Activated T-helper 2 cell treated with anti-CD3 and anti-CD28 coated beads, Interferon-gamma antibody, Interleukin-2, Interleukin-4, amounts not matched to agents 10 μg/mL and 5 μg/mL and 100 μg/mL, durations not matched to agents 14 hours and 24 hours and 36 hours (primary cell): Measurements from ENCODE around the gene RGS9. TPM values are rescaled to one million over a fixed set of nuclear protein-coding genes. Genes with fewer than 3 reads are reported as not detected.
A peak's percentile ranks its signal among the peaks of the same experiment; 100 is the strongest.

Source experiments
- DNase-seq: peaks from one replicate; pipeline ENCODE4 v3.0.0; 2021; ENCODE audit warnings: low spot score
- H3K27ac Mint-ChIP-seq: one replicate; pipeline ENCODE4 v1.8.0; 2021; ENCODE audit warnings: mixed read lengths
- H3K27me3 Mint-ChIP-seq: one replicate; pipeline ENCODE4 v1.8.0; 2021; ENCODE audit warnings: low read depth, mixed read lengths
- H3K36me3 Mint-ChIP-seq: one replicate; pipeline ENCODE4 v1.8.0; 2021; ENCODE audit warnings: low read depth, mixed read lengths
- H3K4me1 Mint-ChIP-seq: one replicate; pipeline ENCODE4 v1.8.0; 2021; ENCODE audit warnings: low read depth, mixed read lengths
- H3K4me3 Mint-ChIP-seq: one replicate; pipeline ENCODE4 v1.8.0; 2021; ENCODE audit warnings: low read depth, mild to moderate bottlenecking, moderate library complexity, mixed read lengths
- H3K9me3 Mint-ChIP-seq: one replicate; pipeline ENCODE4 v1.8.0; 2021; ENCODE audit warnings: mixed read lengths
- intact Hi-C: fragments of 100-400 bp; cut with micrococcal nuclease; formaldehyde crosslinking; loops from one replicate; pipeline ENCODE4 v1.15.1; 2023
- total RNA-seq: library from RNA; stranded (reverse); gene quantifications from 2 replicates; pipeline ENCODE4 v1.2.3, GENCODE V29; 2022

The RGS9 gene
- total RNA-seq, 1 donor from 2014 or later, result 16.1 TPM

DNA sequence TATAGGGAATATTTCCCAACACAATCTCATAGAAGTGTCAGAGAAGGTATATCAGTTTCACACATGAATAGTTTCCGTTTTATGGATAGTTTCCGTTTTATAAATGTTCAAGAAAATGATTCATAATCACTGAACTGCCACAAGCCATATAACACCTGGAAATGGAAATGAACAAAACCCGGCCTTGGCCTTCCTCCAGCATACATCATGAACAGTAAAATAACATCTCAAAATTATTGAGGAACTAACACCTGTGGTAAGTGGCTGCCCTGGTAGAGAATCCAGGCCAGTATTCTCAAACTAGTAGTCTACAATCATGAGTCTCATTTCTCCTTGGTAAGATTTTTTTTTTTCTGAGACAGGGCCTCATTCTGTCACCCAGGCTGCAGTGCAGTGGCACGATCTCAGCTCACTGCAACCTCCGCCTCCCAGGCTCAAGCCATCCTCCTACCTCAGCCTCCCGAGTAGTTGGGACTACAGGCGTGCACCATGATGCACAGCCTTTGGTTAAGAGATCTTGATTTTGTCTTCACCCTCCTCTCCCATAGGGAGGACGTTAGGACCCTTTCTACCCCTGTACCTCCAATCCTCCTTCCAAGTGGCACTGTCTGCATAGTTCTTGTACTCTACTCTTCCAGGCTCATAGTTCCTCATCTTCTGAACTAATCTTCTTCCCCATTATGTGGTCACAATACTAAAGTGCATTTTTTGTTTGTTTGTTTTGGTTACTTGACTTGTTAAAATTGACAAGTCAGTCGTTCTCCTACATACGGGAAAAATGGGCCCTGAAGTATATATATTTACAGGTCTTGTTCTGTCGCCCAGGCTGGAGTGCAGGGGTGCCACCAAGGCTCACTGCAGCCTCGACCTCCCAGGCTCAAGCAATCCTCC, 15.0 kb upstream of the RGS9 start:
- H3K4me1 Mint-ChIP-seq, result peaks cover 35% of the 10 kb centered on the region
- H3K4me3 Mint-ChIP-seq, result peak overlapping the region; percentile 82
- H3K9me3 Mint-ChIP-seq, result no peaks in the 10 kb centered on the region
- intact Hi-C loops, result loop anchor here (2.0 kb wide), 2 partner anchors 59 to 147 kb away; no protein-coding TSS in a partner anchor
- H3K27ac Mint-ChIP-seq, result peak overlapping the region; percentile 95
- no peak for DNase-seq
- H3K27me3 Mint-ChIP-seq, result peaks cover under 1% of the 10 kb centered on the region
- H3K36me3 Mint-ChIP-seq, result peaks cover 3% of the 10 kb centered on the region

DNA sequence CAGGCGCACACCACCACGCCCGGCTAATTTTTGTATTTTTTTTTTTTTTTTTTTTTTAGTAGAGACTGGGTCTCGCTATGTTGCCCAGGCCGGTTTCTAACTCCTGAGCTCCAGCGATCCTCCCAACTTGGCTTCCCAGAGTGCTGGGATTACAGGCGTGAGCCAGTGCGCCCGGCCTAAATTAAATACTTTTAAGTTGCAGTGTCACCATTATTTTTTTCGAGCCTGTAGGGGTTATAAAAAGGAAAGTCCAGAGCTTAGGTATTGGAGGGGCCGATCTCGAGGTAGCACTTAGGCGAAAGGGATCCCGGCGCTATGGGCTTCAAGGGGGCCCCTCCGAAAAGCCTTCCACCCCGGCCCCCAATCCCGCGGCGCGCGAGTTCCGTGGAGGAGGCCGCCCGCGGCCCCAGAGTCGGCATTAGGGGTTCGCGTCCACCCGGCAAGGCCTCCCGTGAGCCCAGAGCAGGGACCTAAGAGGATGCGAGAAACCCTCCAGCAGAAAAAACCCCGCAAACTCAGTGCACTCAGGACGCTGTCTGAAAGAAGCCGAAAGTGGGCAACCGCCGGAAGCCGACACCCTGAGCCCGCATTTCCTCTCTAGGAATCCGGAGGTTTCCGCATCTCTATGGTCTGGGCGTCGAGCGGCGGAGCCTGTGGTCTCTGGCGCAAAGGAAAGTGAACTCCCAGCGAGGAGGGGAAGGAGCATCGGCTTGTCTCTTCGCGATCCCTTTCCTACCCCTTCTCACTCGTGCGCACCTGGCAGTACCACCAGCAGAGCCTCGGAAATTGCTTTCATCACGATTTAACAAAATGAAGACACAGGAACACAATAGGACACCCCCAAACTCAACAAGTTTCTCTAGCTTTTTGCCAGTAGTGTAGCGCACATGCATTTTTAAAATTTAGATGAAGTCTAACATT, 14.1 kb upstream of the RGS9 start:
- H3K4me3 Mint-ChIP-seq, result peak overlapping the region; percentile 82
- intact Hi-C loops, result loop anchor here (1.0 to 2.0 kb wide), 3 partner anchors 58 to 148 kb away; no protein-coding TSS in a partner anchor
- peaks cover 35% of the 10 kb centered on the region for H3K4me1 Mint-ChIP-seq
- peak; percentile 85 for DNase-seq
- peak overlapping the region; percentile 95 for H3K27ac Mint-ChIP-seq
- H3K9me3 Mint-ChIP-seq, result no peaks in the 10 kb centered on the region
- H3K36me3 Mint-ChIP-seq, result no peaks in the 10 kb centered on the region
- peaks cover 5% of the 10 kb centered on the region for H3K27me3 Mint-ChIP-seq

DNA sequence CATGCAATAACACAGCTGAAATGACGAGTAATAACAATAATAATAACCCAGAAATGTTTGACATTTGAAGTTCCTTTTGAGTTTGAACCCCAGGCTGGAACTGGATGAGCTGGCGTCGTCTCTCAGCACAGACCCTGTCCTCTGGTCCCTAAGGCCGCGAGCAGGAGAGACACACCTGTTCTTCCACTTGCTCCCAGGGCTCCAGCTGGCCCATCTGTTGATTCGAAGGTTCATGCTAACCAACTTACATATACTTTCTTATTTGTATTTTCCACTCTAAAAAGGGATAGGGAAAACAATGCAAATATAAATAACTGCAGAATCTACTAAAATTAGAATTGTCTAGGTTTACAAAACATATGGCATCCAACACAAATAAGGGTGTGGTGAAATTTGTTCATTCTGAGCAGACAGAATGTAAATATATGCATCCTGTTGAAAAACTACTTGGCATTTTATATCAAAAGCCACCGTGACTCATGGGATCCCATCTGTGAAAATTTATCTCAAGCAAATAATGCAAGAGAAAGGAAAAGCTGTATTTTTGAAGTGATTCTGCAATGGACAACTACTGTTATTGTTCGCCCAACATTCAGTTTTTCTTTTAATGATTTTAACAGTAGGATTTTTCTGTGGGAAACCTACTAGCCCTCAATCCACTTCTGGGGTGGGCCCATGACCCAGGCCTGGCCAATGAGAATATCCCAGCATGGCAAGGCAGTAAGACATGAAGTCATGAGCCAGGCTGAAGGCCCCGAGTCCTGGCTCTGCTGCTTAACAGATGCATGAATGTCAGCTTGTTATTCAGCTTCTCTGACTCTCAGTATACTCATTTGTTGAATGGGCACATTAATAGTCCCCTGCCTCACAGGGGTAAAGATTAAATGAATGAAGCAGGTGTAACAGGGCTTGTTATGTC, 13.2 kb upstream of the RGS9 start:
- peaks cover 10% of the 10 kb centered on the region for H3K27me3 Mint-ChIP-seq
- H3K4me1 Mint-ChIP-seq, result peaks cover 35% of the 10 kb centered on the region
- DNase-seq, result no peak
- H3K27ac Mint-ChIP-seq, result peak overlapping the region; percentile 95
- peak overlapping the region; percentile 82 for H3K4me3 Mint-ChIP-seq
- no peaks in the 10 kb centered on the region for H3K36me3 Mint-ChIP-seq
- no peaks in the 10 kb centered on the region for H3K9me3 Mint-ChIP-seq
- intact Hi-C loops, result loop anchor here (1.0 to 2.0 kb wide), 4 partner anchors 12 to 149 kb away; no protein-coding TSS in a partner anchor

DNA sequence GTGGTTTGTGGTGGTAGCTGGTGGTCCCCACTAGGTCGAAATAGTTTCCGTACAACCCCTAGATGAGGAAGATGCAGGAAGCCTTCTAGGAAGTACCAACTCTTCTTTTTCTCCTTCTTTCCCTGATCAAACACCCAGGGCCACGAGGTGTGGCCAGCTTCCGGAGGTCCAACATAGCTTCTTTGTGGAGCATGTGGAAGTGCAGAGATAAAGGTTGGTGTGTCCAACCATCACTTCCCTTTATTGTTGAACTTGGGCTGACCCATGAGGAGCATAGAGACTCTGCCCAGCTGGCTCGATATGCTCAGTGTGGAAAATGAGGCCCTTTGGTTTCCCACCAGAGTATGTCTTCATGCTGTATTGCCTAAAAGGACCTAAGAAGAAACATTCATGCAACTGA, 6.3 kb upstream of the RGS9 start:
- peaks cover 14% of the 10 kb centered on the region for H3K27me3 Mint-ChIP-seq
- H3K27ac Mint-ChIP-seq, result no peak overlapping the region
- no peaks in the 10 kb centered on the region for H3K36me3 Mint-ChIP-seq
- H3K4me1 Mint-ChIP-seq, result peaks cover 9% of the 10 kb centered on the region
- H3K4me3 Mint-ChIP-seq, result no peak overlapping the region
- H3K9me3 Mint-ChIP-seq, result no peaks in the 10 kb centered on the region
- intact Hi-C loops, result no loop called here
- no peak for DNase-seq

DNA sequence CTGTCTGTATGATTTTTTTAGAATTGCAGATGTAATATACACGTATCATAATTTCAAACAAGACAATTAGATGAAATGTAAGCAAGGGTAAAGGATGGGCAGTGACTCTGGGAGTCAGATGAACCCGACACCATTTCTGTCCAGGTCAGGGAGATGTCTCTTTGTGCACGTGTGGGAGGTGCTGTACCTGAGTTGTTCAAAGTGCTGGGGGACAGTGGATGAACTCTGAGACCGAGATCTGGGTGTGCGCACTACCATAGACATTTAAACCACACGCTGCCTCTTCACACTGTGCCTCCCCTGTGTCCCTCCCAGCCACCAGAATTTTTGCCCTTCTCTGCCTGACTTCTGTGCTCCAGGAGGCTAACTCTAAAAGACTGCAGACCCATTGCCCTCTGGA, 5.9 kb upstream of the RGS9 start:
- Mint-ChIP-seq H3K4me1 (peaks cover 9% of the 10 kb centered on the region), H3K4me3 (no peak overlapping the region), H3K27ac (no peak overlapping the region), H3K36me3 (no peaks in the 10 kb centered on the region), H3K9me3 (no peaks in the 10 kb centered on the region), H3K27me3 (peaks cover 14% of the 10 kb centered on the region)
- intact Hi-C loops, result no loop called here
- no peak for DNase-seq

DNA sequence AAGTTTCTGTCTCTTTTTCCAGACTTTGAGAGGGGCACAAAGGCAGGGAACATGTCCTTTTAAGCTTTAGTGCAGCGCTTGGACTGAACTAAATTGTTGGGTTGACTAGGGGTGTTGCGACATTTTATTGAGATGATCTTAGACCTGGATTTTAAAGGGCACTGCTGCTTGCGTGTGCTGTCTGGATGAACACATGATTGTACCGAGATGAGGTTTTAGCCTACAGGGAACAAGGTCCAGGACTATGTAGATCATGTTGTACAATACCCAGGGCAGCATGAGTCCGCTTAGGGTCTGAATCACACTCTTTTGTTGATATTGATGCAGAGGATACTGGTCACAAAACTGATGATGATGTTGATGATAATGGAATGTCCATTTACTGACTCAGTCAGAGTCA, 5.2 kb upstream of the RGS9 start:
- Mint-ChIP-seq H3K27me3 (peaks cover 14% of the 10 kb centered on the region), H3K36me3 (no peaks in the 10 kb centered on the region), H3K9me3 (no peaks in the 10 kb centered on the region), H3K4me1 (peaks cover 13% of the 10 kb centered on the region), H3K27ac (no peak overlapping the region), H3K4me3 (no peak overlapping the region)
- DNase-seq, result no peak
- intact Hi-C loops, result no loop called here

DNA sequence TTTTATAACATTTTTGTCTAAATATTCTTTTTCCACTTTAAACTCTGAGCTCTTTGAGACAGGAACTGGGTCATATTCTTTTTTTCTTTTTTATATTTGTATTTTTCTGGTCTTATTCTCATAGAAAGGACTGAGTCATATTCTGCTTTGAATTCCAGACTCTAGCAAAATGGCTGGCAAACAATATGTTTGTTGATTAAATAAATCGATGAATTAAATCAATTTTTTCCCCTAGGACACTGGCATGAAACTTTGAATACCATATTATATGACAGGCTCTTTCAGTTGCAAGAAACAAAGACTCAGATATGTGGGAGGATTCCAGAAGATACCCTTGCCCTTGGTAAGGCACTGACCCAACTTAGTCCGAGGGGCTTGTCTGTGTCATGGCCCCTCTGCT, 3.1 kb upstream of the RGS9 start:
- H3K4me1 Mint-ChIP-seq, result peaks cover 29% of the 10 kb centered on the region
- no peaks in the 10 kb centered on the region for H3K36me3 Mint-ChIP-seq
- H3K4me3 Mint-ChIP-seq, result no peak overlapping the region
- H3K27me3 Mint-ChIP-seq, result peaks cover 5% of the 10 kb centered on the region
- no peaks in the 10 kb centered on the region for H3K9me3 Mint-ChIP-seq
- intact Hi-C loops, result no loop called here
- no peak for DNase-seq
- no peak overlapping the region for H3K27ac Mint-ChIP-seq

DNA sequence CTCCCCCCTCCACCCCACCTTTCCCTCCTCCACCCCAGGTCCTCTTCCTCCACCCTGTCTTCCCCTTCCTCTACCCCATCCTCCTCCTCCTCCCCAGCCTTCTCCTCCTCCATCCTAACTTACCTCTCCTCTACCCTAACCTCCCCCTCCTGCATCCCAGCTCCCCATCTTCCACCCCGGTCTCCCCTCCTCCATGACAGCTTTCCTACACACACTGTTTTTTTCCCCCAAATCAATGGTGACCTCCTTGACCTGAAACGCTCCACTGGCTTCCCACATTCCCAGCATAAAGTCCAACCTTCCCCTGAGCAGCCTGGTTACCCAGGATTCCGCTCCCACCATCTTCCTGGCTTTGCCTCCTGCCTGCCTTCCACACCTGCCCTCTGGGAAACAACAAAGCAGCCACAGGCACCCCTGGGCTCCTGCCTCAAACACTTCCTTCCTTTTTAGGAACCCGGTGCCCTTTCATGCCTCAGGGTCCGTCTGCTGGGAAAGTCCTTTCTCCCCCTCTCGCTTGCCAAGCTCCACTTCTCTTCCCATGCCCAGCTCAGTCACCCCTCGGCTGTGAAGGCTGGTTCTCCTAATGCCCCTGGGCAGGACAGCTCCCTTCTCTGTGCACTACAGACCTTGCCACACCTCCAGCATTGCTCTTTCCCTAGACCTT, 2.1 kb downstream of the RGS9 start:
- H3K27ac Mint-ChIP-seq, result peak overlapping the region; percentile 56
- H3K9me3 Mint-ChIP-seq, result no peaks in the 10 kb centered on the region
- intact Hi-C loops, result loop anchor here (5.0 kb wide), 1 partner anchor 172 kb away; no protein-coding TSS in a partner anchor
- DNase-seq, result no peak
- peaks cover 7% of the 10 kb centered on the region for H3K36me3 Mint-ChIP-seq
- peaks cover 50% of the 10 kb centered on the region for H3K4me1 Mint-ChIP-seq
- H3K4me3 Mint-ChIP-seq, result peak overlapping the region; percentile 92
- no peaks in the 10 kb centered on the region for H3K27me3 Mint-ChIP-seq

DNA sequence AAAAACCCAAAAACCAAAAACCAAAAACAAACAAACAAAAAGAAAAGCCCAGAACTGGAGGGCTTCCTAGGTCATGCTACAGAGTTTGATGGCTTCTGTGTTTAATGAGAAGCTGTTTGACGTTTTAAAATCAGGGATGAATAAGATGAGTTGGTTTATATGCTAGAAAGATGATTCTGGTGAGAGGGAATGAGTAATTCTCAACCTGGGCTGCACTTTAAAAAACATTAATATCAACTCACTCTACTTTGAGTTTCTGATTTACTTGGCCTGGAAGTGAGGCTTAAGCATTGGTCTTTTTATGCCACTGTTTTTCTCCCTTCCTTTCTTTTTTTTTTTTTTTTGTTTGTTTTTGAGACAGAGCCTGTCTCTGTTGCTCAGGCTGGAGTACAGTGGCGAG, 5.1 kb downstream of the RGS9 start:
- H3K4me3 Mint-ChIP-seq, result no peak overlapping the region
- no peaks in the 10 kb centered on the region for H3K27me3 Mint-ChIP-seq
- peaks cover 7% of the 10 kb centered on the region for H3K36me3 Mint-ChIP-seq
- peaks cover 41% of the 10 kb centered on the region for H3K4me1 Mint-ChIP-seq
- H3K27ac Mint-ChIP-seq, result no peak overlapping the region
- no peak for DNase-seq
- intact Hi-C loops, result no loop called here
- no peaks in the 10 kb centered on the region for H3K9me3 Mint-ChIP-seq

DNA sequence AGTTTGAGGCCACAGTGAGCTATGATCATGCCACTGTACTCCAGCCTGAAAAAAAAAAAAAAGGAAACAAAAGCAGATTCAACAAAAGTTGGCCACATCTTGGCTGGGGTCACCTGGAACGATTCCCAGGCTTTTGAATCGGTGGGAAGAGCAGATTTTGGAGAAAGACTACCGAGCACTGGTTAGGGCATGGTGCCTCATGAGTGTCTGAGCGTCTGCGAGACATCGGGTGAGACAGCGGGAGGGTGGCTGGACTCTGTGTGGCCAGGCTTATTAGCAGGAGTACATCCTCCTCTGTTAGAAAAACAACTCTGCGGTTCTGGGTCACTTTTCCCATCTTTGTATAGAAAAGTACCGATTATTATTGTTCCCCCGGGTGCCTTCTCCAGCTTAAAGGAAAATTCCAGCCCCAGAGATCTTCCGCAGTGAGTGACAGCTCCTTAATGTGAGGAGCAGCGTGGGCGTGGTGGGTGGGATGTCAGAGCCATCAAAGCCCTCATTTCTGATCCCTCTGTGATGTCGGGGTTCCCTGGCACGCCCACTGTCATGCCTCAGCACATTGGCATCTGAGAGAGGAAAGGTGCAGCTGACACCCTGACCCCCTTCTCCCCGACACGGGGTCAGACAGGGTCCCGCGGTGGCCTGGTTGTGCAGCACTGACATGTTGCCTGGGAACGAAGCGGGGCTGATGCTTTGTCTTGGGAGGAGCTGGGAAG, 6.9 kb downstream of the RGS9 start:
- Mint-ChIP-seq H3K27ac (no peak overlapping the region), H3K9me3 (no peaks in the 10 kb centered on the region), H3K4me3 (no peak overlapping the region), H3K36me3 (peaks cover 7% of the 10 kb centered on the region), H3K4me1 (peaks cover 31% of the 10 kb centered on the region), H3K27me3 (no peaks in the 10 kb centered on the region)
- intact Hi-C loops, result no loop called here
- DNase-seq, result no peak

DNA sequence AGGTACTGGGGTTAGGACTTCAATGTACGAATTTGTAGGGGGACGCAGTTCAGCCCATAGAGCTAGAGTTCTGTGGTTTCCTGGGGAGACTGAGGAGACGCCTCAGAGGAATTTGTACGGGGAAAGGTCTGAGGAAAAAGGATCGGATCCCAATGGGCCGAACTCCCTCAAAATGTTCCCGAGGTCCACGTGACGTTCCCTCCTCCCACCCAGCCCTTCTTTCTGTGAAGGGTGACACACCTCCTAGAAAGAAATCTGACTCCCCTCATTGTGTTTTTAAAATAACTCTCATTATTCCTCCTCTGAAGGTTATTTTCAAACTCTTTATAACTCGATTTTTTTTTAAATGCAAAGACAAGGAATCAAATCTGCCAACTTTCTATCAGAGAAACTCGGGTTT, 8.6 kb downstream of the RGS9 start:
- no peak overlapping the region for H3K27ac Mint-ChIP-seq
- no peaks in the 10 kb centered on the region for H3K27me3 Mint-ChIP-seq
- H3K4me3 Mint-ChIP-seq, result no peak overlapping the region
- intact Hi-C loops, result no loop called here
- DNase-seq, result no peak
- H3K4me1 Mint-ChIP-seq, result peaks cover 19% of the 10 kb centered on the region
- no peaks in the 10 kb centered on the region for H3K36me3 Mint-ChIP-seq
- no peaks in the 10 kb centered on the region for H3K9me3 Mint-ChIP-seq
